ENCODE measurements around the gene ITPA. TPM values are rescaled to one million over a fixed set of nuclear protein-coding genes. Genes with fewer than 3 reads are reported as not detected.
A peak's percentile ranks its signal among the peaks of the same experiment; 100 is the strongest.
"Not testable (repeated sequence)": the region's sequence is repeated elsewhere in the genome, so short reads cannot be mapped to it uniquely, and the experiment has no call there.

Gene ITPA
- total RNA-seq, 6 experiments from 2014 or later, result 62.3 to 76.7 (median 70.2) TPM

DNA sequence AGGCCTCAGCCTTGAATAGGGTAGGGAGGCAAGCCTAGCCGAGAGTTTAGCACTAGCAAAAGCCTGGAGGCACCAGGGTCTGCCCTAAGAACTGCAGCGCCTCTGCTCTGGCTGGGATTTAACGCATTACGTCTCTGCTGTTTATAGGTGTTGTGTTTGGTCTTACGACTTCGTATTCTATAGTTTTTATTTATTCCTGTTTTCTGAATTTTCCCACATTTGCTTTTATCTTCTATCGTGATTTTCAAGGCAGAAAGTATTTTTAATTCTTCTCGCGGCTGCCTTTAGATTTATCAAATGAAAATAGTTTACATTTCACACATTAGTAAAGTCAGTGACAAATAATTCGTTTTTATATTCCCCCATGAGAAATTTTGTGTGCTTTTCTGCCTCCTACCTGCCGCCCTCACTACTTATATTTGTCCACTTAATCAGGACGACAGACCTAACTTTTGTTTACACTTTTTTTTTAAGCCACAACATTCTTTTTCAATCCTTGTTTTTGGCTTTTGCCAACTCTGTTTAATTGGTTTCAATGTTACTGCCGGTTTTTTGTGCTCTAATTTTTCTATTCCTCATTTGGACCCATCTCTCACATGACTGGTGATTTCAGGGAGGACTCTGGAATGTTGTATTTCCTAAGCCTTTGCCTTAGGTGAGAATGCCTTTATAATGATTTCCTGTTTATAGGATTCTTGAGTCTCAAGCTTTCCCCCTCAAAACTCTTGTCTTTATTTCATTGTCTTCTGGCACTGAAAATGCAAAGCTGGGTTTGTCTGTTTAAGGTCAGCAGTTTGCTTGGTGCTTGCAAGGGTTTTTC, 34.6 kb upstream of the ITPA start:
- H3K4me1 Mint-ChIP-seq (ENCODE audit: low read depth), result peaks cover 14% of the 10 kb centered on the region
- H3K36me3 Mint-ChIP-seq (ENCODE audit: low read depth), result no peaks in the 10 kb centered on the region
- H3K4me3 Mint-ChIP-seq, result peak overlapping the region; percentile 88
- no peaks in the 10 kb centered on the region for H3K9me3 Mint-ChIP-seq
- TF ChIP-seq, protein P1, sequence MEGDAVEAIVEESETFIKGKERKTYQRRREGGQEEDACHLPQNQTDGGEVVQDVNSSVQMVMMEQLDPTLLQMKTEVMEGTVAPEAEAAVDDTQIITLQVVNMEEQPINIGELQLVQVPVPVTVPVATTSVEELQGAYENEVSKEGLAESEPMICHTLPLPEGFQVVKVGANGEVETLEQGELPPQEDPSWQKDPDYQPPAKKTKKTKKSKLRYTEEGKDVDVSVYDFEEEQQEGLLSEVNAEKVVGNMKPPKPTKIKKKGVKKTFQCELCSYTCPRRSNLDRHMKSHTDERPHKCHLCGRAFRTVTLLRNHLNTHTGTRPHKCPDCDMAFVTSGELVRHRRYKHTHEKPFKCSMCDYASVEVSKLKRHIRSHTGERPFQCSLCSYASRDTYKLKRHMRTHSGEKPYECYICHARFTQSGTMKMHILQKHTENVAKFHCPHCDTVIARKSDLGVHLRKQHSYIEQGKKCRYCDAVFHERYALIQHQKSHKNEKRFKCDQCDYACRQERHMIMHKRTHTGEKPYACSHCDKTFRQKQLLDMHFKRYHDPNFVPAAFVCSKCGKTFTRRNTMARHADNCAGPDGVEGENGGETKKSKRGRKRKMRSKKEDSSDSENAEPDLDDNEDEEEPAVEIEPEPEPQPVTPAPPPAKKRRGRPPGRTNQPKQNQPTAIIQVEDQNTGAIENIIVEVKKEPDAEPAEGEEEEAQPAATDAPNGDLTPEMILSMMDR (IDR thresholded peaks at IDR 0.05), result no peak
- H3K27me3 Mint-ChIP-seq (ENCODE audit: insufficient read depth), result peaks cover 6% of the 10 kb centered on the region; the same call in 1 of the 2 replicates
- H3K27ac Mint-ChIP-seq, result peak overlapping the region; percentile 35; the same call in 1 of the 2 replicates
- DNase-seq, result no peak

DNA sequence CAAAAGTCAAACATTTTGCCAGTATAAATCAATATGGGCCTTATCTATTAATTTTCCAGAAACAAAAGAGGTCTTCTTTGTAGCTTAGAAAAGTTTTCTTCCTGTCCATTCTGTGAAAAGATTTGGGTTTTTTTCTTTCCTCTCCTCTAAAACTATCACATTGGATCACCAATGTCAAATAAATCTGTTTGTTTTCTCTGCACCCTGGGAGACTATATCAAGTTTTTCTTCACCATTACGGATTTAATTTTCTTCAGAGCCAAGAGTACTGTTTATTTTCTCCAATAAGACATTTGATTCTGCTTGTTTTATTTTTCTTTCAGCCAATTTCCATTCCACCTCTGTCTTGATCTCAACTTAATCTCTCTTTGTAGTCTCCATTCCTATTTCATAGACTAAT, 34.0 kb upstream of the ITPA start:
- H3K27ac Mint-ChIP-seq, result no peak overlapping the region

DNA sequence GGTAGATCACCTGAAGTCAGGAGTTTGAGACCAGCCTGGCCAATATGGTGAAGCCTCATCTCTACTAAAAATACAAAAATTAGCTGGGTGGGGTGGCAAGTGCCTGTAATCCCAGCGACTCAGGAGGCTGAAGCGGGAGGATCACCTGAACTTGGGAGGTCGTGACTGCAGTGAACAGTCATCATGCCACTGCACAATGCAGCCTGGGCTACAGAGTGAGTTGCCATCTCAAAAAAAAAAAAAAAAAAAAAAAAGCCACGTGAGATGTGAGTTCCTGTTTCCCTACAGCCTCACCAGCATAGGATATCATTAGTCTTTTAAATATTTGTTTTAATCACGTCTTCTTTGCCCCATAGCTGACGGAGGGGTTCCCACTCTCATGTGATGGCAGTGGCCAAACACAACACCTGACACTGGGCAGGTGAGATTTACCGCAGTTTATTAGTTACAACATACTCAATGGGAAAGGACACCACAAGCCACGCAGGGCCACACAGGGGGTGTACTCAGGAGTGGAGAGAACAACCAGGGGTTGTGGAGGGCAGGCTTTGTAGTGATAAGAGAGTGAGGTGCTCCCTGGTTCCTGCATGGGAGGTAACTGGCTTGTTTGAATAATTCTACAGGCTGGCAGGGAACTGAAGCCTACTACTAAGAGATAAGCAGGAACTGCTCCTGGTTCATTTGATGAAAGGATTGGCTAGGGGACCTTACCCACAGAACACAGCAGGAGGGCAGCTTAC, 31.4 kb upstream of the ITPA start:
- H3K4me1 Mint-ChIP-seq (ENCODE audit: low read depth), result peaks cover 14% of the 10 kb centered on the region
- DNase-seq, result no peak
- no peaks in the 10 kb centered on the region for H3K36me3 Mint-ChIP-seq (ENCODE audit: low read depth)
- no peak overlapping the region for H3K4me3 Mint-ChIP-seq
- TF ChIP-seq, protein P1 (IDR thresholded peaks at IDR 0.05), result no peak
- no peaks in the 10 kb centered on the region for H3K9me3 Mint-ChIP-seq
- no peak overlapping the region for H3K27ac Mint-ChIP-seq
- H3K27me3 Mint-ChIP-seq (ENCODE audit: insufficient read depth), result 0 out of 2 replicates have a peak, but pooled peaks cover 4% of the 10 kb centered on the region

More for the DNA sequence above, 34.0 kb upstream of the ITPA start:
- DNase-seq, result no peak
- peaks cover 6% of the 10 kb centered on the region; the same call in 1 of the 2 replicates for H3K27me3 Mint-ChIP-seq (ENCODE audit: insufficient read depth)
- peak overlapping the region; percentile 11; the same call in 1 of the 2 replicates for H3K4me3 Mint-ChIP-seq
- peaks cover 14% of the 10 kb centered on the region for H3K4me1 Mint-ChIP-seq (ENCODE audit: low read depth)
- no peaks in the 10 kb centered on the region for H3K9me3 Mint-ChIP-seq
- TF ChIP-seq, protein P1 (IDR thresholded peaks at IDR 0.05), result no peak
- H3K36me3 Mint-ChIP-seq (ENCODE audit: low read depth), result no peaks in the 10 kb centered on the region

DNA sequence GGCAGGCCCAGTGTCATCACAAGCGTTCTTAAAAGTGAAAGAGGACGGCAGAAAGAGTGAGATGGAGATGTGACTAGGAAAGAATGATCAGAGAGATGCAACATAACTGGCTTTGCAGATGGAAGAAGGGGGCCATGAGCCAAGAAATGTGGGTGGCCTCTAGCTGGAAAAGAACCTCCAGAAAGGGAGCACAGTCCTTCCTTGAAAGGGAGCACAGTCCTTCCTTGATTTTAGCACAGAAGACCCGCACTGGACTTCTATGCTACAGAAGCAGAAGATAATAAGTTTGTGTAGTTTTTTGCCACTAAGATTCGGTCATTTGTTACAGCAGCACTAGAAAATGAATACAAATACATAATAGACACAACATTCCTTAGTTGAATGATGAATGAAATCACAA, 29.0 kb upstream of the ITPA start:
- H3K9me3 Mint-ChIP-seq, result no peaks in the 10 kb centered on the region
- no peaks in the 10 kb centered on the region for H3K36me3 Mint-ChIP-seq (ENCODE audit: low read depth)
- 0 out of 2 replicates have a peak, but pooled peaks cover 3% of the 10 kb centered on the region for H3K27me3 Mint-ChIP-seq (ENCODE audit: insufficient read depth)
- H3K27ac Mint-ChIP-seq, result 0 out of 2 replicates have a peak overlapping the region, but pooled peaks have one; percentile 5
- no peak for DNase-seq
- TF ChIP-seq, protein P1 (IDR thresholded peaks at IDR 0.05), result no peak
- no peak overlapping the region for H3K4me3 Mint-ChIP-seq
- peaks cover 3% of the 10 kb centered on the region for H3K4me1 Mint-ChIP-seq (ENCODE audit: low read depth)

DNA sequence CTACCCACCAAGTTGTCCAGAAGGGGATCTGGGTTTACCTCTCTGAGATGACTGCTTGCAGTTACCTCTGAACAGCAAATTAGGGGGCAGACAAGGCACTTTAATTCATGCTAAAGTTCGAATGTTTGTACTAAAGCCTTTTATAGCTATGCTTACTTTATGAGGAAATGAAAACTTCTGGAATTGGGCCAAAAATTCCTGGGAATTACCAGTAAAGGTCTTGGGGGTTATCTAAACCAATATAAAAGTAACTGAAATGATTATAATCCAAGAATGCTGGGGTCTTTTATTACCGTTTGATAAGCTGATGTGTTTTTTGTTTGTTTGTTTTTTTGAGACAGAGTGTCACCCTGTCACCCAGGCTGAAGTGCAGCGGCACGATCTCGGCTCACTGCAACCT, 28.0 kb upstream of the ITPA start:
- no peak overlapping the region for H3K27ac Mint-ChIP-seq
- H3K4me3 Mint-ChIP-seq, result no peak overlapping the region
- TF ChIP-seq, protein P1 (IDR thresholded peaks at IDR 0.05), result no peak
- no peaks in the 10 kb centered on the region for H3K9me3 Mint-ChIP-seq
- no peak for DNase-seq
- no peaks in the 10 kb centered on the region for H3K36me3 Mint-ChIP-seq (ENCODE audit: low read depth)
- no peaks in the 10 kb centered on the region for H3K4me1 Mint-ChIP-seq (ENCODE audit: low read depth)
- H3K27me3 Mint-ChIP-seq (ENCODE audit: insufficient read depth), result no peaks in the 10 kb centered on the region

DNA sequence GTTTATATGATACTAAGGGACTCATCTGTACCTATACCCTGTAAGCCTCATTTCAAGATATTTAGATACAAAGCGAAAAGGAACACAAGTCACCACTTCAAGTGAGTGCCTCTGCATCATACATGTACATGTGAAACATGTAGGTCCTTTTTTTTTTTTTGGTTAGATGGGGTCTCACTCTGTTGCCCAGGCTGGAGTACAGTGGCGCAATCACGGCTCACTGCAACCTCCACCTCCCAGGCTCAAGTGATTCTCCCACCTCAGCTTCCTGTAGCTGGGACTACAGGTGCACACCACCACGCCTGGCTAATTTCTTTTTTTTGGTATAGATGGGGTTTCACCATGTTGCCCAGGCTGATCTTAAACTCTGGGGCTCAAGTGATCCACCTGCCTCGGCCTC, 26.9 kb upstream of the ITPA start:
- not testable (repeated sequence) for DNase-seq; H3K27ac Mint-ChIP-seq; H3K9me3 Mint-ChIP-seq; H3K4me1 Mint-ChIP-seq (ENCODE audit: low read depth); H3K27me3 Mint-ChIP-seq (ENCODE audit: insufficient read depth); H3K4me3 Mint-ChIP-seq; H3K36me3 Mint-ChIP-seq (ENCODE audit: low read depth)
